ENCODE data around the gene DCHS2. TPM values are rescaled to one million over a fixed set of nuclear protein-coding genes. Genes with fewer than 3 reads are reported as not detected.
A peak's percentile ranks its signal among the peaks of the same experiment; 100 is the strongest.

DCHS2 gene
- total and polyA plus RNA-seq, 2 of the 8 experiments (the other 6 are each of a cell fraction or from before 2014, with no cell fraction given): 0.54 to 2.6 TPM

- TF ChIP-seq, protein P1, sequence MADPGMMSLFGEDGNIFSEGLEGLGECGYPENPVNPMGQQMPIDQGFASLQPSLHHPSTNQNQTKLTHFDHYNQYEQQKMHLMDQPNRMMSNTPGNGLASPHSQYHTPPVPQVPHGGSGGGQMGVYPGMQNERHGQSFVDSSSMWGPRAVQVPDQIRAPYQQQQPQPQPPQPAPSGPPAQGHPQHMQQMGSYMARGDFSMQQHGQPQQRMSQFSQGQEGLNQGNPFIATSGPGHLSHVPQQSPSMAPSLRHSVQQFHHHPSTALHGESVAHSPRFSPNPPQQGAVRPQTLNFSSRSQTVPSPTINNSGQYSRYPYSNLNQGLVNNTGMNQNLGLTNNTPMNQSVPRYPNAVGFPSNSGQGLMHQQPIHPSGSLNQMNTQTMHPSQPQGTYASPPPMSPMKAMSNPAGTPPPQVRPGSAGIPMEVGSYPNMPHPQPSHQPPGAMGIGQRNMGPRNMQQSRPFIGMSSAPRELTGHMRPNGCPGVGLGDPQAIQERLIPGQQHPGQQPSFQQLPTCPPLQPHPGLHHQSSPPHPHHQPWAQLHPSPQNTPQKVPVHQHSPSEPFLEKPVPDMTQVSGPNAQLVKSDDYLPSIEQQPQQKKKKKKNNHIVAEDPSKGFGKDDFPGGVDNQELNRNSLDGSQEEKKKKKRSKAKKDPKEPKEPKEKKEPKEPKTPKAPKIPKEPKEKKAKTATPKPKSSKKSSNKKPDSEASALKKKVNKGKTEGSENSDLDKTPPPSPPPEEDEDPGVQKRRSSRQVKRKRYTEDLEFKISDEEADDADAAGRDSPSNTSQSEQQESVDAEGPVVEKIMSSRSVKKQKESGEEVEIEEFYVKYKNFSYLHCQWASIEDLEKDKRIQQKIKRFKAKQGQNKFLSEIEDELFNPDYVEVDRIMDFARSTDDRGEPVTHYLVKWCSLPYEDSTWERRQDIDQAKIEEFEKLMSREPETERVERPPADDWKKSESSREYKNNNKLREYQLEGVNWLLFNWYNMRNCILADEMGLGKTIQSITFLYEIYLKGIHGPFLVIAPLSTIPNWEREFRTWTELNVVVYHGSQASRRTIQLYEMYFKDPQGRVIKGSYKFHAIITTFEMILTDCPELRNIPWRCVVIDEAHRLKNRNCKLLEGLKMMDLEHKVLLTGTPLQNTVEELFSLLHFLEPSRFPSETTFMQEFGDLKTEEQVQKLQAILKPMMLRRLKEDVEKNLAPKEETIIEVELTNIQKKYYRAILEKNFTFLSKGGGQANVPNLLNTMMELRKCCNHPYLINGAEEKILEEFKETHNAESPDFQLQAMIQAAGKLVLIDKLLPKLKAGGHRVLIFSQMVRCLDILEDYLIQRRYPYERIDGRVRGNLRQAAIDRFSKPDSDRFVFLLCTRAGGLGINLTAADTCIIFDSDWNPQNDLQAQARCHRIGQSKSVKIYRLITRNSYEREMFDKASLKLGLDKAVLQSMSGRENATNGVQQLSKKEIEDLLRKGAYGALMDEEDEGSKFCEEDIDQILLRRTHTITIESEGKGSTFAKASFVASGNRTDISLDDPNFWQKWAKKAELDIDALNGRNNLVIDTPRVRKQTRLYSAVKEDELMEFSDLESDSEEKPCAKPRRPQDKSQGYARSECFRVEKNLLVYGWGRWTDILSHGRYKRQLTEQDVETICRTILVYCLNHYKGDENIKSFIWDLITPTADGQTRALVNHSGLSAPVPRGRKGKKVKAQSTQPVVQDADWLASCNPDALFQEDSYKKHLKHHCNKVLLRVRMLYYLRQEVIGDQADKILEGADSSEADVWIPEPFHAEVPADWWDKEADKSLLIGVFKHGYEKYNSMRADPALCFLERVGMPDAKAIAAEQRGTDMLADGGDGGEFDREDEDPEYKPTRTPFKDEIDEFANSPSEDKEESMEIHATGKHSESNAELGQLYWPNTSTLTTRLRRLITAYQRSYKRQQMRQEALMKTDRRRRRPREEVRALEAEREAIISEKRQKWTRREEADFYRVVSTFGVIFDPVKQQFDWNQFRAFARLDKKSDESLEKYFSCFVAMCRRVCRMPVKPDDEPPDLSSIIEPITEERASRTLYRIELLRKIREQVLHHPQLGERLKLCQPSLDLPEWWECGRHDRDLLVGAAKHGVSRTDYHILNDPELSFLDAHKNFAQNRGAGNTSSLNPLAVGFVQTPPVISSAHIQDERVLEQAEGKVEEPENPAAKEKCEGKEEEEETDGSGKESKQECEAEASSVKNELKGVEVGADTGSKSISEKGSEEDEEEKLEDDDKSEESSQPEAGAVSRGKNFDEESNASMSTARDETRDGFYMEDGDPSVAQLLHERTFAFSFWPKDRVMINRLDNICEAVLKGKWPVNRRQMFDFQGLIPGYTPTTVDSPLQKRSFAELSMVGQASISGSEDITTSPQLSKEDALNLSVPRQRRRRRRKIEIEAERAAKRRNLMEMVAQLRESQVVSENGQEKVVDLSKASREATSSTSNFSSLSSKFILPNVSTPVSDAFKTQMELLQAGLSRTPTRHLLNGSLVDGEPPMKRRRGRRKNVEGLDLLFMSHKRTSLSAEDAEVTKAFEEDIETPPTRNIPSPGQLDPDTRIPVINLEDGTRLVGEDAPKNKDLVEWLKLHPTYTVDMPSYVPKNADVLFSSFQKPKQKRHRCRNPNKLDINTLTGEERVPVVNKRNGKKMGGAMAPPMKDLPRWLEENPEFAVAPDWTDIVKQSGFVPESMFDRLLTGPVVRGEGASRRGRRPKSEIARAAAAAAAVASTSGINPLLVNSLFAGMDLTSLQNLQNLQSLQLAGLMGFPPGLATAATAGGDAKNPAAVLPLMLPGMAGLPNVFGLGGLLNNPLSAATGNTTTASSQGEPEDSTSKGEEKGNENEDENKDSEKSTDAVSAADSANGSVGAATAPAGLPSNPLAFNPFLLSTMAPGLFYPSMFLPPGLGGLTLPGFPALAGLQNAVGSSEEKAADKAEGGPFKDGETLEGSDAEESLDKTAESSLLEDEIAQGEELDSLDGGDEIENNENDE (IDR thresholded peaks at IDR 0.05; ENCODE audit: insufficient replicate concordance, low read length): no peak
- TF ChIP-seq FOSL1 (IDR thresholded peaks at IDR 0.05; ENCODE audit: insufficient read depth, low read depth, low read length): no peak
- TF ChIP-seq EGR1 (IDR thresholded peaks at IDR 0.05; ENCODE audit: borderline replicate concordance, low read depth, low read length): no peak
- TF ChIP-seq, protein P2, sequence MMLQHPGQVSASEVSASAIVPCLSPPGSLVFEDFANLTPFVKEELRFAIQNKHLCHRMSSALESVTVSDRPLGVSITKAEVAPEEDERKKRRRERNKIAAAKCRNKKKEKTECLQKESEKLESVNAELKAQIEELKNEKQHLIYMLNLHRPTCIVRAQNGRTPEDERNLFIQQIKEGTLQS (IDR thresholded peaks at IDR 0.05; ENCODE audit: insufficient read depth, low read depth, low read length): no peak
- 0 out of 4 replicates have a peak, but pooled peaks of 1 of the 2 experiments have one; percentile 21 for TF ChIP-seq SIN3A (conservative IDR thresholded peaks at IDR 0.05 in 1 of 2, IDR thresholded peaks at IDR 0.05 in 1 of 2; ENCODE audit: low read depth in 1 of 2, low read length in 2 of 2)
- no peak for TF ChIP-seq BACH1 (IDR thresholded peaks at IDR 0.05; ENCODE audit: low read length)
- TF ChIP-seq BCL11A (IDR thresholded peaks at IDR 0.05; ENCODE audit: low read depth in 2 of 2, low read length in 2 of 2): no peak
- TF ChIP-seq, protein P3, sequence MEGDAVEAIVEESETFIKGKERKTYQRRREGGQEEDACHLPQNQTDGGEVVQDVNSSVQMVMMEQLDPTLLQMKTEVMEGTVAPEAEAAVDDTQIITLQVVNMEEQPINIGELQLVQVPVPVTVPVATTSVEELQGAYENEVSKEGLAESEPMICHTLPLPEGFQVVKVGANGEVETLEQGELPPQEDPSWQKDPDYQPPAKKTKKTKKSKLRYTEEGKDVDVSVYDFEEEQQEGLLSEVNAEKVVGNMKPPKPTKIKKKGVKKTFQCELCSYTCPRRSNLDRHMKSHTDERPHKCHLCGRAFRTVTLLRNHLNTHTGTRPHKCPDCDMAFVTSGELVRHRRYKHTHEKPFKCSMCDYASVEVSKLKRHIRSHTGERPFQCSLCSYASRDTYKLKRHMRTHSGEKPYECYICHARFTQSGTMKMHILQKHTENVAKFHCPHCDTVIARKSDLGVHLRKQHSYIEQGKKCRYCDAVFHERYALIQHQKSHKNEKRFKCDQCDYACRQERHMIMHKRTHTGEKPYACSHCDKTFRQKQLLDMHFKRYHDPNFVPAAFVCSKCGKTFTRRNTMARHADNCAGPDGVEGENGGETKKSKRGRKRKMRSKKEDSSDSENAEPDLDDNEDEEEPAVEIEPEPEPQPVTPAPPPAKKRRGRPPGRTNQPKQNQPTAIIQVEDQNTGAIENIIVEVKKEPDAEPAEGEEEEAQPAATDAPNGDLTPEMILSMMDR (IDR thresholded peaks at IDR 0.05; ENCODE audit: control extremely low read depth in 1 of 3, insufficient read depth in 1 of 3, low read depth in 1 of 3, low read length in 3 of 3): peak in 2 of 3 experiments; percentile 35 to 47; a peak in 3 of 4 replicates
These were observed 75.4 kb downstream of the DCHS2 start (continued) for GRCh38 chr4:154416190-154416547.

All from H1 (cell line).